Measurements from ENCODE around the gene GOLGA1. TPM values are rescaled to one million over a fixed set of nuclear protein-coding genes. Genes with fewer than 3 reads are reported as not detected.
"Not testable (repeated sequence)": the region's sequence is repeated elsewhere in the genome, so short reads cannot be mapped to it uniquely, and the experiment has no call there.

The GOLGA1 gene
- total RNA-seq, 1 experiment from 2014 or later, result 13.2 TPM

- DNase-seq (ENCODE audit: low read depth), result peak; percentile 48
These were observed 1.0 kb upstream of the GOLGA1 start for GRCh38 chr9:124941679-124942561.

GRCh38 chr9:124940521-124940893 lies 376 bp downstream of the GOLGA1 start:
- no peak for DNase-seq (ENCODE audit: low read depth)

- no peak for DNase-seq (ENCODE audit: low read depth)
These were observed 939 bp downstream of the GOLGA1 start for GRCh38 chr9:124939944-124940343.

GRCh38 chr9:124934290-124934689 lies 6.6 kb downstream of the GOLGA1 start:
- peak; percentile 68 for DNase-seq (ENCODE audit: low read depth)

- no peak for DNase-seq (ENCODE audit: low read depth)
These were observed 8.6 kb downstream of the GOLGA1 start for GRCh38 chr9:124932333-124932732.

GRCh38 chr9:124929464-124929863 lies 11.4 kb downstream of the GOLGA1 start:
- no peak for DNase-seq (ENCODE audit: low read depth)

GRCh38 chr9:124928116-124928515 lies 12.8 kb downstream of the GOLGA1 start:
- no peak for DNase-seq (ENCODE audit: low read depth)

- DNase-seq (ENCODE audit: low read depth), result not testable (repeated sequence)
These were observed 20.5 kb downstream of the GOLGA1 start for GRCh38 chr9:124920394-124920793.

GRCh38 chr9:124914753-124915405 lies 26.0 kb downstream of the GOLGA1 start:
- DNase-seq (ENCODE audit: low read depth), result no peak

GRCh38 chr9:124913378-124913777 lies 27.5 kb downstream of the GOLGA1 start:
- no peak for DNase-seq (ENCODE audit: low read depth)

GRCh38 chr9:124911766-124912165 lies 29.1 kb downstream of the GOLGA1 start:
- no peak for DNase-seq (ENCODE audit: low read depth)

GRCh38 chr9:124908098-124908497 lies 32.8 kb downstream of the GOLGA1 start:
- DNase-seq (ENCODE audit: low read depth), result no peak

GRCh38 chr9:124906966-124907365 lies 33.9 kb downstream of the GOLGA1 start:
- no peak for DNase-seq (ENCODE audit: low read depth)

- no peak for DNase-seq (ENCODE audit: low read depth)
These were observed 41.0 kb downstream of the GOLGA1 start for GRCh38 chr9:124899845-124900244.

- no peak for DNase-seq (ENCODE audit: low read depth)
These were observed 43.1 kb downstream of the GOLGA1 start for GRCh38 chr9:124897570-124898460.

- DNase-seq (ENCODE audit: low read depth), result peak; percentile 24
These were observed 46.1 kb downstream of the GOLGA1 start for GRCh38 chr9:124894741-124895170.

- no peak for DNase-seq (ENCODE audit: low read depth)
These were observed 46.7 kb downstream of the GOLGA1 start for GRCh38 chr9:124894035-124894740.

GRCh38 chr9:124890179-124890578 lies 50.7 kb downstream of the GOLGA1 start:
- no peak for DNase-seq (ENCODE audit: low read depth)

GRCh38 chr9:124889006-124889405 lies 51.9 kb downstream of the GOLGA1 start:
- DNase-seq (ENCODE audit: low read depth), result no peak

- no peak for DNase-seq (ENCODE audit: low read depth)
These were observed 53.1 kb downstream of the GOLGA1 start for GRCh38 chr9:124887832-124888231.

All from HT1080 (cell line).